Umbilical cord (tissue), 2 donors: ENCODE results near the gene SRGAP2C. TPM values are rescaled to one million over a fixed set of nuclear protein-coding genes. Genes with fewer than 3 reads are reported as not detected.
A peak's percentile ranks its signal among the peaks of the same experiment; 100 is the strongest.
"Not testable (repeated sequence)": the region's sequence is repeated elsewhere in the genome, so short reads cannot be mapped to it uniquely, and the experiment has no call there.

Experiments
- DNase-seq: peaks from one replicate; pipeline ENCODE4 v3.0.0-alpha.2; 2015; ENCODE audit warnings: low spot score
- total RNA-seq: library from RNA; depleted of rRNA; stranded (reverse); fragments of >200 nt; gene quantifications from one replicate; pipeline ENCODE4 v1.2.3, GENCODE V29; 2014; ENCODE audit warnings: low replicate concordance; ENCODE audit not compliant: insufficient read depth

The SRGAP2C gene
- total RNA-seq, 1 donor from 2014 or later, result 33.5 TPM

GRCh38 chr1:121279548-121279898 is 94.7 kb downstream of the SRGAP2C start:
- DNase-seq, result not testable (repeated sequence)

- not testable (repeated sequence) for DNase-seq
These were observed 96.0 kb downstream of the SRGAP2C start for GRCh38 chr1:121280699-121281317.

- not testable (repeated sequence) for DNase-seq
These were observed 96.7 kb downstream of the SRGAP2C start for GRCh38 chr1:121281480-121281879.

- DNase-seq, result peak; percentile 13
These were observed 98.9 kb downstream of the SRGAP2C start for GRCh38 chr1:121283587-121284180.

GRCh38 chr1:121292590-121292989 is 107.8 kb downstream of the SRGAP2C start:
- not testable (repeated sequence) for DNase-seq

GRCh38 chr1:121293263-121294204 is 108.8 kb downstream of the SRGAP2C start:
- DNase-seq, result not testable (repeated sequence)

DNA sequence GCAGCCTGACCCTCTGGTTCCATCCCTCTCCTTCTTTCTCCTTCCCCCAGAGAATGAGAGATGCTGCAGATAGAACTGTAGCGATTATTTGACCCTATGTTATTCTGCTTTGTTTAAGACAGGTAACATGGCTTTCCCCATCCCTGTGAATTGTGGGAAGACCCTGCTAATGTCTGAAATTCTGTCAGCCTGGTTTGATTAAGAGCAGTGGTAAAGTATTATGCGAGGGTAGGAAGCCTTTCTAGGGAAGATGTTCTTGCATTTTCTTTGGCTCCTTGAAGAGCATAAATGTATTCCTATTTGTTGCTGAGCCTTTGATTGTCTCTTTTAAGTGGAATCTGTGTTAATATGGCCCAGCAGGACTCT is 109.4 kb downstream of the SRGAP2C start:
- DNase-seq, result not testable (repeated sequence)

DNA sequence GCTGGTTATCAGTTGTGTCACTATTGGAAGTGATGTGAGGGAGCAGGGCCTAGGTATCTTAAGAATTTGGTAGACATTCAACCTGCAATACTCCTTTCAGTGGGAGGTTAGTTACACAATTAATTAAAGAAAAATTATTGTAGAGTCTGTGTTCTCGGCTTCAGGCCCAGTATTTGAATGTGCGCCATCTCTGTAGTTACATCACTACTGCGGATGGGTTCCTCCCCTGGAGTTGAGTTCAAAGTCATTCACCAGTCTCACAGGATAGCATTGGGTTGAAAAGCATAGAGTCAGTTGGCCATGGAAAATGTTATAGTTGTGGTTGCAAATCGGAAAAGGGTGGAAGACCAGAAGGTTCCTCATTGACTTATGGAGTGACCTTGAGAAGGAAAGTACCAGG is 111.8 kb downstream of the SRGAP2C start:
- DNase-seq, result not testable (repeated sequence)

DNA sequence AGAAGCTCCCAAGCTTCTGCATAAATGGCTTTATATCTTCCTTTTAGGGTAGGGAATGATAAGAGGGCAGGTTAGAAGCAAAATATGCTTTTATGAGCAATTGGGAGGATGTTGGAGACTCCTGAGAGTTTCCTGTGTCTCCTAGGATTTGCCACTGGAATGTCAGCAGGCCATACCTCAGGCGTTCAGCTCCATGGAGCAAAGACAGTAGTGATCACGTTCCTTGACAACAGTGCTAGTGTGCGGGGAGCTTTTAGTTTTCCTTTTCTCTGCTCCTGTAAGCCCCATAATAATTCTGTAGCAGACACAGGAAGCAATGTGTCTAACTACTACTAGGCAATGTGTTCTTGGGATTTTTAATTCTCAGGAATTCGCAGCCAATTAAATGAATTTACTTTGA is 113.8 kb downstream of the SRGAP2C start:
- not testable (repeated sequence) for DNase-seq

DNA sequence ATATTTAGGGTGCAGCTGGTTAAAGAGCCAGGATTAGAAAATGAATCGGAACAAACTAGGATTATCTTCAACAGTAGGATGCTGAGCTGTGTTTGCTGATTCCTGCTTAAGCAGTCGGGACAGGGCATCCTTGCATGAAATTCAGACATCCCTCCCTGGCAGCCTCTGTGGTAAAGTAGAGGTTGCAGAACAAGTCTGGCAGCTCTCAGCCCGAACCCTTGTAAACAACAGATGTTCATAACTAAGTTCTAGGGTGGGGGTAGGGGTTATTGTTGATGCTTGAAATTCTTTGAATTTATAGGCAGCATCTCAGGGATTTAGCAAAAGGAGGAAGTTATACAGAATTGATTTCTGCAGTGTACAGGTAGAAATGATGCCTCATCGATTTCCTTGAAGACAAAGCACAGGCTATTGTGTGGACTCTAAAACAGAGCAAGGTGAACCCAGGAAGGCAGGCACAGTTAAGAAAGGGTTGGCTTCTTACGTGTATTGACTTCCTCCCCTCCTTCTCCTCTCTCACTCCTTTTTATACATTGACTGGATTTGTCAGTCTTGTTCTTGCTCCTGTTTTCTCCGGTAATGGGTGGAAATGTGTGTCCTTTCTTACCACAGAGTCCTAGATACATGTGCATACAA is 114.9 kb downstream of the SRGAP2C start:
- not testable (repeated sequence) for DNase-seq

- DNase-seq, result not testable (repeated sequence)
These were observed 117.1 kb downstream of the SRGAP2C start for GRCh38 chr1:121301876-121302275.

- DNase-seq, result not testable (repeated sequence)
These were observed 123.0 kb downstream of the SRGAP2C start for GRCh38 chr1:121307759-121308158.

DNA sequence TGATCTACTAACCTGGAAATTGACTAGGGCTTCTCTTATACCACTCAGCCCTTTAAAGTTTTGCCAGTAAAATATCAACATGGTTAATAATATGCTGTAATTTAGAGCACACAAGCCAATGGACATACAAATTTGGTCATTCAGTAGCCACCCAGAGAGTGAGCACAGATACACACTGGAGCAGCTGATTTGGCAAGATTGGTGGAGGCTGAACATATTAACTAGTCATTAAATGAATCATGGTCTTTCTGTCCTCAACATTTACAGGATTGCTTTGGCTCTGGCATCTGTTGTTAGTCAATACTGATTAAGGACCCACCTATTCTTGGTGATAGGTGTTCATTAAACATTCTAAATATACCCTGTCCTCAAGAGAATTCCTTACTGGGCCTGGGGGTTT is 130.7 kb downstream of the SRGAP2C start:
- not testable (repeated sequence) for DNase-seq

GRCh38 chr1:121316081-121316480 is 131.3 kb downstream of the SRGAP2C start:
- DNase-seq, result not testable (repeated sequence)

GRCh38 chr1:121317491-121318468 is 133.0 kb downstream of the SRGAP2C start:
- not testable (repeated sequence) for DNase-seq

DNA sequence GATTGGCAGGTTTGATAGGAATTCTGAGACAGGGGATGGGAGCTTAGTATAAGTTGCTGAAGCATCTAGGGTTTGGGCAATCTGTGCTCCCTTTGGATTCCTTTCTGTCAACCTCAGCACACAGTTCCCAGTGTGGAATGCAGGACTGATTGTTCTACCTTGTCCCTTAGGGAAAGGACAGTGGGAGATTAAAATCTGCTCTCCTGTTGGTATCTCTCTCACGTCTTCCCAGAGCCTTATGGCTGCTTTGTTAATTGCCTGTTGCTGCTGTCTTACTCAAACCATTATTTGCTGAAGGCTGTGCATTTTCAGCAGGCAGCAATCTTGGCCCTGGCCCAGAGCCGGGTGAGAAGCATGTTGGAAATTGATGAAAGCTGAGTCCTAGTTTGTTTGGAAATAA is 133.9 kb downstream of the SRGAP2C start:
- not testable (repeated sequence) for DNase-seq

- not testable (repeated sequence) for DNase-seq
These were observed 136.9 kb downstream of the SRGAP2C start for GRCh38 chr1:121321660-121322059.

DNA sequence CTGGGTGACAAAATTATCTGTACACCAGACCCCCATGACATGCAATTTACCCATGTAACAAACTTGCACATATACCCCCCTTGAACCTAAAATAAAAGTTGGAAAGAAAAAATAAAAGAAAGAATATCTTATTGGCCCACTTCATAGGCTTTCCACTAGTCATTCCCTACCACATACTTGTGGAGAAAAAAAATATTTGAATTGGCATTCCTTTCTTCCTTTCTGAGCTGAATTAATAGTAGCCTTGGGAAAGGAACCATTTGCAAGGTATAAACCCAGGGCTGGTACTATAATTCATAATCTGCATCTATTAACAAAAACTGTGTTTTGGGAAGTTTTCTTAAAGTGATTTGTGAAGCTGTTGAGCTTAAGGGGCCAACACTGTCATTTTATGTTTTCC is 140.0 kb downstream of the SRGAP2C start:
- not testable (repeated sequence) for DNase-seq

- not testable (repeated sequence) for DNase-seq
These were observed 147.4 kb downstream of the SRGAP2C start for GRCh38 chr1:121332141-121332540.
